HG03196 (cell line): ENCODE results near the gene SERPINB7.
"Not testable (repeated sequence)": the region's sequence is repeated elsewhere in the genome, so short reads cannot be mapped to it uniquely, and the experiment has no call there.

Experiments
- ATAC-seq: cut with Tn5 transposase; IDR thresholded peaks from one replicate; pipeline ENCODE4 v1.9.1; 2021; ENCODE audit not compliant: unreplicated experiment

Gene SERPINB7

GRCh38 chr18:63775166-63775730 lies at the start of gene SERPINB7:
TSS of gene SERPINB7 (plus strand) at chr18:63775418. CDS start at chr18:63782373, 6,955 bp downstream.
- no peak for ATAC-seq

- ATAC-seq: no peak
Measured at GRCh38 chr18:63725682-63726480, 49.3 kb upstream of the SERPINB7 start.

- ATAC-seq: no peak
Measured at GRCh38 chr18:63730773-63731172, 44.4 kb upstream of the SERPINB7 start.

GRCh38 chr18:63731215-63731614 lies 44.0 kb upstream of the SERPINB7 start:
- ATAC-seq: no peak

GRCh38 chr18:63736876-63737275 lies 38.3 kb upstream of the SERPINB7 start:
- ATAC-seq: no peak

GRCh38 chr18:63741769-63742168 lies 33.4 kb upstream of the SERPINB7 start:
- ATAC-seq: no peak

GRCh38 chr18:63747006-63747405 lies 28.2 kb upstream of the SERPINB7 start:
- no peak for ATAC-seq

- no peak for ATAC-seq
Measured at GRCh38 chr18:63749489-63749888, 25.7 kb upstream of the SERPINB7 start.

GRCh38 chr18:63752636-63753035 lies 22.6 kb upstream of the SERPINB7 start:
- ATAC-seq: no peak

GRCh38 chr18:63753676-63754075 lies 21.5 kb upstream of the SERPINB7 start:
- no peak for ATAC-seq

GRCh38 chr18:63757541-63757940 lies 17.7 kb upstream of the SERPINB7 start:
- ATAC-seq: no peak

- ATAC-seq: no peak
Measured at GRCh38 chr18:63758615-63759240, 16.5 kb upstream of the SERPINB7 start.

GRCh38 chr18:63759786-63760185 lies 15.4 kb upstream of the SERPINB7 start:
- not testable (repeated sequence) for ATAC-seq

- ATAC-seq: no peak
Measured at GRCh38 chr18:63762518-63762917, 12.7 kb upstream of the SERPINB7 start.

- no peak for ATAC-seq
Measured at GRCh38 chr18:63763831-63764600, 11.2 kb upstream of the SERPINB7 start.

GRCh38 chr18:63765837-63766236 lies 9.4 kb upstream of the SERPINB7 start:
- ATAC-seq: no peak

- no peak for ATAC-seq
Measured at GRCh38 chr18:63773551-63773950, 1.7 kb upstream of the SERPINB7 start.

GRCh38 chr18:63774511-63774910 lies 707 bp upstream of the SERPINB7 start:
- ATAC-seq: no peak

GRCh38 chr18:63779386-63779785 lies 4.2 kb downstream of the SERPINB7 start:
- no peak for ATAC-seq

GRCh38 chr18:63783394-63783793 lies 8.2 kb downstream of the SERPINB7 start:
- no peak for ATAC-seq

- no peak for ATAC-seq
Measured at GRCh38 chr18:63784787-63785452, 9.7 kb downstream of the SERPINB7 start.
